HCT116 (cell line): Measurements from ENCODE around the gene PRTG. TPM values are rescaled to one million over a fixed set of nuclear protein-coding genes. Genes with fewer than 3 reads are reported as not detected.
A peak's percentile ranks its signal among the peaks of the same experiment; 100 is the strongest.

Experiments used
- ATAC-seq: fragments of 200-7000 bp; cut with Tn5 transposase; 2 replicates; pipeline ENCODE4 v1.9.1; 2020; ENCODE audit warnings: mild to moderate bottlenecking, moderate library complexity
- BruUV-seq: library from RNA; stranded (reverse); fragments of 400-500 nt; replicated peaks from 2 replicates; lab custom pipeline; 2021; lab: Mats Ljungman, UMichigan
- CTCF ChIA-PET: fragments of 300-600 bp; sonication (Branson Sonifier 250); formaldehyde crosslinking; loops from one replicate; lab custom pipeline; 2021; ENCODE audit warnings: antibody characterized with exemption; lab: Charles Lee
- POLR2A ChIA-PET: fragments of 300-600, 350-600 bp; sonication (Branson Sonifier 250); formaldehyde crosslinking; loops from one replicate; lab custom pipeline; 2021; ENCODE audit warnings: antibody characterized with exemption; lab: Charles Lee
- RAD21 ChIA-PET, 2 experiments: fragments of 300-600 bp; sonication (Branson Sonifier 250); formaldehyde crosslinking; loops; one replicate each; lab custom pipeline; 2023; ENCODE audit warnings: low total read pairs in 2 of 2; ENCODE audit not compliant: uncharacterized antibody in 2 of 2, unreplicated experiment in 2 of 2, low non-redundant PET in 1 of 2; lab: Charles Lee
- DNase-seq: peaks from one replicate; pipeline ENCODE4 v3.0.0-alpha.2; 2010; ENCODE audit warnings: low read depth, low spot score
- H2AFZ ChIP-seq: fragments of 200-600 bp; shearing (Covaris generic), sonication (generic); 2 replicates; pipeline ENCODE4 v1.6.1; 2017; ENCODE audit warnings: low read depth, mixed run types, mixed read lengths, antibody characterized with exemption, low read length; ENCODE audit not compliant: poor library complexity, severe bottlenecking
- H3K27ac ChIP-seq: 2 replicates; pipeline ENCODE4 v1.5.1; 2012; ENCODE audit warnings: low read depth, low read length
- H3K27me3 ChIP-seq: fragments of 200-600 bp; sonication (generic); 2 replicates; pipeline ENCODE4 v1.6.1; 2016; ENCODE audit warnings: mixed run types, low read length, mixed read lengths; ENCODE audit not compliant: insufficient read depth
- H3K36me3 ChIP-seq, 2 experiments: fragments of 200-500 bp in 1 of 2; fragments of 200-600 bp in 1 of 2; sonication (Bioruptor generic) in 1 of 2; sonication (generic) in 1 of 2; 2 replicates each; pipeline versions ENCODE4 v1.5.1 to v1.6.1; 2014 to 2016; ENCODE audit warnings: low read length in 2 of 2, inconsistent platforms in 1 of 2, mixed read lengths in 1 of 2, mixed run types in 1 of 2; ENCODE audit not compliant: insufficient read depth in 2 of 2, control insufficient read depth in 1 of 2
- H3K4me1 ChIP-seq, 2 experiments: fragments of 200-600 bp in 1 of 2; sonication (generic) in 1 of 2; 2 replicates each; pipeline versions ENCODE4 v1.5.1 to v1.6.1; 2012 to 2017; ENCODE audit warnings: low read length in 2 of 2, inconsistent platforms in 1 of 2, mild to moderate bottlenecking in 1 of 2, mixed read lengths in 1 of 2, mixed run types in 1 of 2, moderate library complexity in 1 of 2; ENCODE audit not compliant: insufficient read depth in 2 of 2, control insufficient read depth in 1 of 2
- H3K4me2 ChIP-seq: fragments of 200-600 bp; sonication (generic); 2 replicates; pipeline ENCODE4 v1.6.1; 2017; ENCODE audit warnings: mixed run types, low read length, mixed read lengths
- H3K4me3 ChIP-seq, 2 experiments: fragments of 200-600 bp in 1 of 2; sonication (generic) in 1 of 2; replicated peaks in 1 of 2; 2 replicates each; pipeline ENCODE4 v1.5.1; 2011 to 2016; ENCODE audit warnings: low read length in 2 of 2, control low read depth in 1 of 2, low read depth in 1 of 2, mild to moderate bottlenecking in 1 of 2, mixed read lengths in 1 of 2, mixed run types in 1 of 2
- H3K79me2 ChIP-seq: fragments of 200-600 bp; sonication (generic); 2 replicates; pipeline ENCODE4 v1.6.1; 2017; ENCODE audit warnings: mild to moderate bottlenecking, mixed run types, low read length, moderate library complexity, mixed read lengths; ENCODE audit not compliant: insufficient read depth
- H3K9ac ChIP-seq: fragments of 200-600 bp; sonication (generic); 2 replicates; pipeline ENCODE4 v1.6.1; 2016; ENCODE audit warnings: low read length, mixed read lengths
- H3K9me2 ChIP-seq: fragments of 200-600 bp; sonication (generic), shearing (Covaris generic); 2 replicates; pipeline ENCODE4 v1.6.1; 2017; ENCODE audit warnings: mixed run types, mild to moderate bottlenecking, moderate library complexity; ENCODE audit not compliant: insufficient read depth
- H3K9me3 ChIP-seq, 2 experiments: fragments of 200-500 bp in 1 of 2; fragments of 200-600 bp in 1 of 2; sonication (Bioruptor generic) in 1 of 2; sonication (generic) in 1 of 2; 2 replicates each; pipeline ENCODE4 v1.6.1; 2014 to 2017; ENCODE audit warnings: low read length in 2 of 2, mixed read lengths in 2 of 2, inconsistent platforms in 1 of 2, low read depth in 1 of 2, mild to moderate bottlenecking in 1 of 2, mixed run types in 1 of 2, moderate library complexity in 1 of 2; ENCODE audit not compliant: control insufficient read depth in 1 of 2, insufficient read depth in 1 of 2
- H4K20me1 ChIP-seq: fragments of 200-600 bp; sonication (generic), shearing (Covaris generic); 2 replicates; pipeline ENCODE4 v1.6.1; 2017; ENCODE audit warnings: mixed run types, mild to moderate bottlenecking, moderate library complexity; ENCODE audit not compliant: insufficient read depth
- CTCF ChIP-seq, 3 experiments: fragments of 200-600 bp in 1 of 3; sonication (generic) in 1 of 3; IDR thresholded peaks in 2 of 3; conservative IDR thresholded peaks in 1 of 3; 2 replicates each; pipeline ENCODE4 v1.5.1; 2012 to 2017; ENCODE audit warnings: low read depth in 2 of 3, low read length in 2 of 3, antibody characterized with exemption in 1 of 3, borderline replicate concordance in 1 of 3, control low read depth in 1 of 3, mild to moderate bottlenecking in 1 of 3, mixed read lengths in 1 of 3, mixed run types in 1 of 3, moderate library complexity in 1 of 3; ENCODE audit not compliant: insufficient read depth in 1 of 3
- SIN3A ChIP-seq: IDR thresholded peaks from 2 replicates; pipeline ENCODE4 v1.6.1; 2012; ENCODE audit warnings: low read depth
- ZBTB33 ChIP-seq: IDR thresholded peaks from 2 replicates; pipeline ENCODE4 v1.6.1; 2011; ENCODE audit warnings: mild to moderate bottlenecking, low read length, moderate library complexity; ENCODE audit not compliant: insufficient replicate concordance; ENCODE audit errors: extremely low read depth
- intact Hi-C: fragments of 100-400 bp; cut with micrococcal nuclease; formaldehyde crosslinking; loops from 2 replicates; pipeline ENCODE4 v1.10.0; 2022
- total RNA-seq: library from RNA; stranded (reverse); gene quantifications from one replicate; pipeline ENCODE4 v1.2.1, GENCODE V29; 2021; ENCODE audit not compliant: unreplicated experiment

PRTG gene
- total RNA-seq, 1 experiment from 2014 or later, result not detected

GRCh38 chr15:55564347-55565145 is 178.4 kb downstream of the PRTG start:
- Histone ChIP-seq H3K36me3 (no peaks in the 10 kb centered on the region), H3K79me2 (no peaks in the 10 kb centered on the region), H3K9me2 (no peaks in the 10 kb centered on the region), H3K27me3 (no peaks in the 10 kb centered on the region), H2AFZ (no peak overlapping the region), H3K27ac (no peak overlapping the region), H4K20me1 (no peaks in the 10 kb centered on the region), H3K4me3 (no peak overlapping the region), H3K4me1 (no peaks in the 10 kb centered on the region), H3K9ac (no peak overlapping the region), H3K9me3 (no peaks in the 10 kb centered on the region), H3K4me2 (no peak overlapping the region)
- TF ChIP-seq CTCF (IDR thresholded peaks at IDR 0.05 in 2 of 3, conservative IDR thresholded peaks at IDR 0.05 in 1 of 3; ENCODE audit: borderline replicate concordance in 1 of 3, insufficient read depth in 1 of 3, low read depth in 2 of 3, low read length in 2 of 3), result peak in 2 of 3 experiments; percentile 45 to 52; a peak in 4 of 6 replicates
- no peak for TF ChIP-seq ZBTB33
- TF ChIP-seq SIN3A, result no peak
- ATAC-seq (peak; percentile 82), DNase-seq (no peak)
- ChIA-PET RAD21 (no interaction called here), POLR2A (no interaction called here), CTCF (interaction anchor here (1.5 kb wide), 1 partner anchor 38 kb away, joined by 6 read pairs; no protein-coding TSS in a partner anchor)
- no TSS peak for BruUV-seq
- intact Hi-C loops, result no loop called here
